Inferior parietal cortex (tissue), 1 donor: ENCODE results near the gene MGRN1.

Source experiments
- DNase-seq: peaks from one replicate; pipeline ENCODE4 v3.0.0-alpha.2; 2016; ENCODE audit errors: extremely low spot score

MGRN1 gene

DNA sequence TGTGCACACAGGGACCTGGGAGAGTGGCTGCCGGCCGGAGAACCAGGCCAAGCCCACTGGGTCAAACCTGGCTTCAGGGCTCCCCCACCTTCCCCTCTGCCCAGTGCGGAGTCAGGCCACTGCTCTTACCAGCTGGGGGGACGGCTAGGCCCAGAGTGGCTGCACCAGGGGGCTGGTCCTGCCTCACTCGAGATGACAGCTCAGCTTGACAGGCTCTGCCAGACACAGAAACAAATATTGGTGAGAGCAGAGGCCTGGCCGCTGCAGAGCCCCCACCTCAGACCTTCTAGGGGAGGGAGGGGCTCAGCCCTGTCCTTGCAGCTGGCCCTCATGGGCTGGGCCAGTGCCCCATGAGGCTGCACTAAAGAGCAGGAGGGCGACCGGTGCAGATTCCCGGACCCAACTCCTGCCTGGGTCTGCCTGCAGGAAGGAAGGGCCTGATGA is 73.2 kb downstream of the MGRN1 start:
- no peak for DNase-seq

- DNase-seq, result no peak
These were observed 73.9 kb downstream of the MGRN1 start for GRCh38 chr16:4698321-4699045.

GRCh38 chr16:4699046-4699556 is 74.5 kb downstream of the MGRN1 start:
- no peak for DNase-seq

- DNase-seq, result no peak
These were observed 75.9 kb downstream of the MGRN1 start for GRCh38 chr16:4700380-4700996.

DNA sequence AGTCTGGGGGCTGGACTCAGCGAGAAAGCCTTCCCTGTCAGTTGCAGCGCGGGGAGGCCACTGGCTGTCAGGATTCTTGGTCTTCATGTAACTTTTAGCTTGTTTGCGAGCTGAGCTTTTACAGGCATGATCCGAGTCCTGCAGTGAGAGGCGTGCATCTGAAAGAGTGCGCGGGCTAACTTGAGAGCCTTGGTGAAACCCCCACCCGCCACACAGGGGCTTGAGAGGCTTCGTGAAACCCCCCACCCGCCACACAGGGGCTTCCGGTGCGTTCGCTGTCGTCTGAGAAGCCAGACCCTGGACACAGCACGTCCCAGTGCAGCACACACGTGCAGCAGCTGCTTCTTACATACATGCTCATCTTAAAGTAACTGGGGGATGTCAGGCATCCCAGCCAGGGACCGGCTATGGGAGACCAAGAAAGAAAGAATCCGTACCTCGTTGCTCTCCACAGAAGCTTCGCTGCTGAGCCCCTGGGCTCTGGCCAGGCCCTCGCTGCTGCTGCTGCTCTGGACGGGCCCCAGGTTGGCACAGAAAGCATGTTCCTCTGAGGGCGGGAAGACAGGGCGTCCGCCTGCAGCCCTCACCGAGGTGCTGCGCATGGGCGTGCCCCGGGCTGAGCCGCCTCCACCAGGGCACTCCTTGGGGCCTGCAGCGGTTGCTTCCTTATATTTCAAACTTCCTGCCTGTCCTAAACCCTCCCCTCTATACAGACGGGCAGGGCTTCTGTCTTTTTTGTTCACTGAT is 76.5 kb downstream of the MGRN1 start:
- DNase-seq, result no peak

DNA sequence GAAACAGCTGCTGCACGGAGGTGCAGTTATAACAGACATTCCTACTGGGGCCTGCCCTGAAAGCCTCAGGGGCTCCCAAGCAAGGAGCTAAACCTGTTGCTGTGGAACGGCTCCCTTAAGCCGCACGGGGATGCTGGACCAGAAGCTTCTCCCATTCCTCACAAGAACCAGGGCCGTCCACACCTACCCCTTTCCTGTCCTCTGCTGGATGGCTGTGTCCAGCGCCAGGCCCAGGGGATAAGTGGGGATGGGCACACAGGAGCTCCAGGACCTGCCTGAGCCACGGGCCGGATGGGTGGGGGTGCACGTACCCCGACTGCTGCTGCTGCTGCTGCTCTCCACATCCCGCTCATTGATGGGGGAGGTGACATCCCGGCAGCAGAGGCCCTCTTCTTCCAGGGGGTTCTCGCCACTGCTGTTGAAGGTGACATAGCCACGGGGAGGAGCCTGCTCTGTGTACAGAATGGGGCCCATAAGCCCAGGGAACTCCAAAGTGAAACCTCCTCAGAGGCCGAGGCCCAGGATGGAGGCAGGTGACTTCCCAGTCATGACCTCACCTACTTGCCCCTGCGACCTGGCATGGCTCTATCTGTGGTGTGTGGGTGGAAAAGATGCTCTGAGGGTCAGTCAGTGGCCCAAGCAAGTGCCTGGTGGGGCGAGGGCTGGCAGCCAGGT is 77.3 kb downstream of the MGRN1 start:
- no peak for DNase-seq

- no peak for DNase-seq
These were observed 77.8 kb downstream of the MGRN1 start for GRCh38 chr16:4702466-4702808.

DNA sequence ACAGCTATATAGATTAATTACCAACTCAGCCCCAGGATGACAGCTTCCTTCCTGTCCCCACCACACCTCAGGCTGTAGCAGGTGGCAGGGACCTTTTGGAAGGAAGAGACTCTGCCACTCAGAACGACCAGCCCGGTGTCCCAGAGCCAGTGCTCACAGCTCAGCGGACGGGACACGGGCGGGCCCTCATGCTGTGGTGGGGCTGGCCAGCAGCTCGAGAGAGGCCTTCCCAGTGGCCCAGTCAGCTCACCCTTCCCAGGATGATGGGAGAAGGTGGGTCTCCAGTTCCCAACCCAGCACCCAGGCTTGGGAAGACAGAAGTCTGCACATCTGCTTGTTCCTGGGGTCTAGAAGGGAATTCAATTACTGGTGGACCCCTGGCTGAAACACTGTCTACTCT is 79.3 kb downstream of the MGRN1 start:
- DNase-seq, result no peak

- DNase-seq, result no peak
These were observed 79.9 kb downstream of the MGRN1 start for GRCh38 chr16:4704491-4704890.

GRCh38 chr16:4704913-4705312 is 80.3 kb downstream of the MGRN1 start:
- no peak for DNase-seq

- peak; percentile 29 for DNase-seq
These were observed 82.2 kb downstream of the MGRN1 start for GRCh38 chr16:4706871-4707270.

GRCh38 chr16:4709481-4709880 is 84.9 kb downstream of the MGRN1 start:
- DNase-seq, result no peak

DNA sequence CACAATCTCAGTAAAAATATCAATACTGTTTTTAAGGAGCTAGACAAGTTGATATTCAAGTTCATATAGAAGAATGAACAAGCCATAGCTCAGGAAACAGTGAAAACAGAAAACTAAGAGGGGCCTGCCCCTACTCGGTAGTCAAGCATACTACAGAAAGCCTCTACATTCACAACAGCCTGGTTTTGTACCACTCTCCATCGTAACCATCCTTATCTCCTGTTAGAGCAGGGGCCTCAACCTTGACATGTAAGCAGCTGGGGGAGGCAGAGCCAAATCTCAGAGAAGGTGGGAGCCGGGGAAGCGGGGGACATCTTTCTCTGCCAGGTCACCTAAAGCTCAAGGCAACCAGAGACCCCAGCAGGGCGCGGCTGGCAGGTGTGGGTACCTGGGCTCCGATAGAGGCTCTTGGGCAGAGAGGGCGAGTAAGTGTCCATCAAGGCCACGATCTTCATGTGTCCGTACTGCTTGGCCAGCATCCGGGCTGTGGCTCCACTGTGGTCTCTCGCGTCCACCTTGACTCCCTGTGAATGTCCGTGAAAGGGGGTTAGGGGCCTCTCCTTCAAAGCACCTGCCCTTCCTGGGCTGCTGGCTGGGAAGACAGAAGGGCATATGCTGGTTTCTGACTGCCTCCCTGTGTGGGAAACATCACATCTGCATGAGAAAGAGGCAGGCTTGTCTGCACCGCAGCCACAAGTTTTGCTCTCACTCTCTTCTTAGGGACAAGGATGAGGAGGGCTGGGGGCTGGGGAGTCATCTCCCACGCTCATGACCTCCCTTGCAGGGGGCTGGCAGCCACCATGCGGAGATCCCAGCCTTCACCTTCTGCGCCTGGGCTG is 89.3 kb downstream of the MGRN1 start:
- DNase-seq, result no peak

DNA sequence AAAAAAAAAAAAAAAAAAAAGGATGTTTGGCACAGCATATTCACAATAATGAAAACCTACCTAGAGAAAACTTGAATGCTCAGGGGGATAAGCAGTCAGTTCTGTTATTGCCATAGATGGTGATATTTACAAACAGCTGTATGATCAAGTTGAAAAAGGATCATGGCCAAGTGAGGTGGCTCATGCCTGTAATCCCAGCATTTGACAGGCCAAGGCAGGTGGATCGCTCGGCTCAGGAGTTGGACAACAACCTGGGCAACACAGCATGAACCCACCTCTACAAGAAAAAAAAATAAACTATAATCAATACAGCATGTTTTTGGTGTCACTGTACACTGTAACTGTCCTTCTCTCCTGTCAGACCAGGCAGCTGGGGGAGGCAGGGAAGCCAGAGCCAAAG is 90.4 kb downstream of the MGRN1 start:
- DNase-seq, result no peak

GRCh38 chr16:4718466-4718865 is 93.8 kb downstream of the MGRN1 start:
- DNase-seq, result no peak

GRCh38 chr16:4723071-4723767 is 98.6 kb downstream of the MGRN1 start:
- DNase-seq, result no peak

- DNase-seq, result no peak
These were observed 100.1 kb downstream of the MGRN1 start for GRCh38 chr16:4724661-4725270.

- no peak for DNase-seq
These were observed 102.0 kb downstream of the MGRN1 start for GRCh38 chr16:4726616-4727015.

GRCh38 chr16:4728676-4729075 is 104.0 kb downstream of the MGRN1 start:
- no peak for DNase-seq

DNA sequence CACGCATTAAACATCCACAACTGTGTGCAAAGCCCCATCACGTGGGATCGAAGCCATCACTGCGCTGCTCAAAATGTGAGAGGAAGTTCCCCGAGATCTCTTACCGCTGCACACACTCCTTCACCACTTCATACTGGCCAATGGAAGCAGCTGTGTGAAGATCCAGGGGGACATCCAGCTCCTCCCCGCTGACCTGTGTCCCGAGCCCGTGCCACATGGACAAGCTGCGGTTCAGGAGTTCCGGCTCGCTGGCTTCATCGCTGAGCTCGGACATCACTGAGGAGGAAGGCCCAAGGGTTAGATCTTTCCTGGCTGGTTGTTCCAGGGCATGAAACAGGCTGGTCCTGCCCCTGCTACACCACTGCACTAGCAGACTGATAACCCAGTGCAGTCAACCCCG is 105.2 kb downstream of the MGRN1 start:
- DNase-seq, result no peak
